ENCODE data around the gene SRGAP3.
A peak's percentile ranks its signal among the peaks of the same experiment; 100 is the strongest.
"Not testable (repeated sequence)": the region's sequence is repeated elsewhere in the genome, so short reads cannot be mapped to it uniquely, and the experiment has no call there.

SRGAP3 gene

GRCh38 chr3:9249273-9250192, at the start of gene SRGAP3:
Gene SRGAP3 (minus strand): TSS chr3:9249646. CDS start chr3:9248951, 695 bp downstream.
- DNase-seq = peak; percentile 80 to 81

GRCh38 chr3:9298236-9298635, 48.8 kb upstream of the SRGAP3 start:
- DNase-seq = no peak

- no peak for DNase-seq
Measured at GRCh38 chr3:9296241-9296640, 46.8 kb upstream of the SRGAP3 start.

- DNase-seq = no peak
Measured at GRCh38 chr3:9295007-9295406, 45.6 kb upstream of the SRGAP3 start.

- DNase-seq = not testable (repeated sequence)
Measured at GRCh38 chr3:9293953-9294352, 44.5 kb upstream of the SRGAP3 start.

GRCh38 chr3:9293076-9293475, 43.6 kb upstream of the SRGAP3 start:
- no peak for DNase-seq

GRCh38 chr3:9292516-9292915, 43.1 kb upstream of the SRGAP3 start:
- DNase-seq = no peak

- no peak for DNase-seq
Measured at GRCh38 chr3:9291821-9292410, 42.5 kb upstream of the SRGAP3 start.

- no peak for DNase-seq
Measured at GRCh38 chr3:9290566-9290965, 41.1 kb upstream of the SRGAP3 start.

- not testable (repeated sequence) for DNase-seq
Measured at GRCh38 chr3:9281533-9281932, 32.1 kb upstream of the SRGAP3 start.

GRCh38 chr3:9280451-9281219, 31.2 kb upstream of the SRGAP3 start:
- no peak for DNase-seq

- DNase-seq = no peak
Measured at GRCh38 chr3:9279966-9280365, 30.5 kb upstream of the SRGAP3 start.

GRCh38 chr3:9278498-9278897, 29.1 kb upstream of the SRGAP3 start:
- DNase-seq = no peak

- DNase-seq = no peak
Measured at GRCh38 chr3:9278085-9278484, 28.6 kb upstream of the SRGAP3 start.

GRCh38 chr3:9276761-9277370, 27.4 kb upstream of the SRGAP3 start:
- no peak for DNase-seq

- no peak for DNase-seq
Measured at GRCh38 chr3:9271903-9272302, 22.5 kb upstream of the SRGAP3 start.

GRCh38 chr3:9270704-9271103, 21.3 kb upstream of the SRGAP3 start:
- peak in 1 of 2 donors; percentile 11 for DNase-seq

- no peak for DNase-seq
Measured at GRCh38 chr3:9266716-9267115, 17.3 kb upstream of the SRGAP3 start.

- no peak for DNase-seq
Measured at GRCh38 chr3:9260305-9260704, 10.9 kb upstream of the SRGAP3 start.

- no peak for DNase-seq
Measured at GRCh38 chr3:9257092-9257491, 7.6 kb upstream of the SRGAP3 start.

- no peak for DNase-seq
Measured at GRCh38 chr3:9255976-9256375, 6.5 kb upstream of the SRGAP3 start.

GRCh38 chr3:9254764-9255163, 5.3 kb upstream of the SRGAP3 start:
- no peak for DNase-seq

- no peak for DNase-seq
Measured at GRCh38 chr3:9253327-9253726, 3.9 kb upstream of the SRGAP3 start.

All from CD4-positive, alpha-beta T cell treated with Interferon alpha-2 for 1 hour (primary cell).